Measurements from ENCODE around the gene SEC14L6.
"Not testable (repeated sequence)": the region's sequence is repeated elsewhere in the genome, so short reads cannot be mapped to it uniquely, and the experiment has no call there.

The SEC14L6 gene

GRCh38 chr22:30546616-30547015, at the start of gene SEC14L6:
Gene SEC14L6, minus strand, starts transcription at chr22:30546741. Its CDS starts 59 bp downstream, at chr22:30546682.
- DNase-seq, result no peak

- no peak for DNase-seq
These were observed 49.7 kb upstream of the SEC14L6 start for GRCh38 chr22:30596199-30596598.

- not testable (repeated sequence) for DNase-seq
These were observed 45.8 kb upstream of the SEC14L6 start for GRCh38 chr22:30592360-30592713.

- DNase-seq, result peak; percentile 100
These were observed 45.2 kb upstream of the SEC14L6 start, which contains the start of gene PES1 for GRCh38 chr22:30591588-30592359. Gene PES1, minus strand, starts transcription at chr22:30591910. Its CDS starts 77 bp downstream, at chr22:30591833.

GRCh38 chr22:30591191-30591587, 44.6 kb upstream of the SEC14L6 start:
- no peak for DNase-seq

GRCh38 chr22:30586414-30586813, 39.9 kb upstream of the SEC14L6 start:
- DNase-seq, result no peak

- no peak for DNase-seq
These were observed 37.9 kb upstream of the SEC14L6 start for GRCh38 chr22:30584441-30584840.

- DNase-seq, result no peak
These were observed 36.4 kb upstream of the SEC14L6 start for GRCh38 chr22:30582788-30583545.

GRCh38 chr22:30582051-30582450, 35.5 kb upstream of the SEC14L6 start:
- no peak for DNase-seq

GRCh38 chr22:30580896-30581295, 34.4 kb upstream of the SEC14L6 start:
- DNase-seq, result no peak

GRCh38 chr22:30578481-30578880, 31.9 kb upstream of the SEC14L6 start:
- DNase-seq, result no peak

GRCh38 chr22:30575859-30576258, 29.3 kb upstream of the SEC14L6 start:
- DNase-seq, result no peak

GRCh38 chr22:30574997-30575671, 28.6 kb upstream of the SEC14L6 start:
- no peak for DNase-seq

GRCh38 chr22:30574095-30574981, 27.8 kb upstream of the SEC14L6 start, which contains the start of gene GAL3ST1:
Gene GAL3ST1, minus strand, starts transcription at chr22:30574665. Its CDS starts 17,273 bp downstream, at chr22:30557392.
- DNase-seq, result peak; percentile 53

GRCh38 chr22:30573594-30574094, 27.1 kb upstream of the SEC14L6 start:
- peak; percentile 23 for DNase-seq

- DNase-seq, result peak; percentile 15
These were observed 26.5 kb upstream of the SEC14L6 start for GRCh38 chr22:30572840-30573593.

GRCh38 chr22:30572210-30572609, 25.7 kb upstream of the SEC14L6 start:
- no peak for DNase-seq

- DNase-seq, result no peak
These were observed 23.2 kb upstream of the SEC14L6 start for GRCh38 chr22:30569674-30570202.

GRCh38 chr22:30568137-30568805, 21.7 kb upstream of the SEC14L6 start:
- DNase-seq, result peak; percentile 27

- not testable (repeated sequence) for DNase-seq
These were observed 20.7 kb upstream of the SEC14L6 start for GRCh38 chr22:30567277-30567676.
